GM12878 (cell line): ENCODE measurements around the gene GALNT6. TPM values are rescaled to one million over a fixed set of nuclear protein-coding genes. Genes with fewer than 3 reads are reported as not detected.

Experiments used
- E2F4 ChIP-seq: IDR thresholded peaks from 2 replicates; pipeline ENCODE4 v1.6.1; 2012; ENCODE audit warnings: low read depth, low read length, improper control_type of control experiment
- EGR1 ChIP-seq, 2 experiments: IDR thresholded peaks; 1 replicate in 1 of 2; 2 replicates in 1 of 2; pipeline ENCODE4 v1.6.1; 2011 to 2012; ENCODE audit warnings: low read depth in 2 of 2, low read length in 2 of 2, borderline replicate concordance in 1 of 2, mild to moderate bottlenecking in 1 of 2, moderate library complexity in 1 of 2
- EP300 ChIP-seq, 2 experiments: fragments of 150-350 bp in 1 of 2; IDR thresholded peaks; 2 replicates each; pipeline ENCODE4 v1.6.1; 2011 to 2012; ENCODE audit warnings: low read depth in 2 of 2, low read length in 2 of 2, borderline replicate concordance in 1 of 2, improper control_type of control experiment in 1 of 2, inconsistent platforms in 1 of 2; ENCODE audit not compliant: control insufficient read depth in 1 of 2
- GABPA ChIP-seq: IDR thresholded peaks from 2 replicates; pipeline ENCODE4 v1.6.1; 2014; ENCODE audit warnings: antibody characterized with exemption, low read depth, mild to moderate bottlenecking, inconsistent platforms
- KLF5 ChIP-seq: fragments of 450-650 bp; IDR thresholded peaks from 2 replicates; pipeline ENCODE4 v1.6.1; 2014; ENCODE audit warnings: mild to moderate bottlenecking; ENCODE audit not compliant: partially characterized antibody
- REST ChIP-seq: IDR thresholded peaks from 2 replicates; pipeline ENCODE4 v1.6.1; 2012; ENCODE audit warnings: mild to moderate bottlenecking, low read depth, low read length
- WRNIP1 ChIP-seq: IDR thresholded peaks from 2 replicates; pipeline ENCODE4 v1.6.1; 2011; ENCODE audit warnings: low read depth, low read length, improper control_type of control experiment, borderline replicate concordance
- ZBED1 ChIP-seq: IDR thresholded peaks from 2 replicates; pipeline ENCODE4 v1.6.1; 2016; ENCODE audit warnings: borderline replicate concordance
- ZNF384 ChIP-seq: IDR thresholded peaks from 2 replicates; pipeline ENCODE4 v1.6.1; 2012; ENCODE audit warnings: low read depth, mild to moderate bottlenecking, low read length, improper control_type of control experiment, borderline replicate concordance
- polyA plus RNA-seq, 11 experiments: library from polyadenylated mRNA; depleted of rRNA in 4 of 11; unstranded in 6 of 11; stranded (reverse) in 5 of 11; fragments of >200 nt; fragmentation: Nextera tagmentation in 4 of 11; fragmentation: Illumina TruSeq in 1 of 11; extraction: Ambion mirVana in 4 of 11; extraction: Trizol in 1 of 11; gene quantifications; 1 replicate in 1 of 11; 2 replicates in 10 of 11; pipeline versions ENCODE4 v1.2.1 to v1.2.3, GENCODE V29; 2011 to 2016; ENCODE audit warnings: inconsistent platforms in 2 of 11, missing spikeins in 2 of 11, low read depth in 1 of 11
- total RNA-seq, 4 experiments: library from RNA; depleted of rRNA in 3 of 4; stranded (reverse); fragments of >200 nt in 3 of 4; fragmentation: Illumina TruSeq in 1 of 4; extraction: Trizol in 1 of 4; gene quantifications; 2 replicates each; pipeline versions ENCODE4 v1.2.1 to v1.2.3, GENCODE V29; 2013 to 2021
- TF ChIP-seq, protein P1 (sequence below), 3 experiments: IDR thresholded peaks in 2 of 3; conservative IDR thresholded peaks in 1 of 3; 2 replicates each; pipeline ENCODE4 v1.5.1; 2011; ENCODE audit warnings: low read depth in 3 of 3, low read length in 3 of 3, mild to moderate bottlenecking in 3 of 3, control low read depth in 2 of 3, moderate library complexity in 2 of 3, inconsistent platforms in 1 of 3, mixed read lengths in 1 of 3; ENCODE audit not compliant: control insufficient read depth in 2 of 3, insufficient read depth in 1 of 3; ENCODE audit errors: extremely low read depth in 1 of 3
- TF ChIP-seq, protein P2 (sequence below): fragments of 450-650 bp; IDR thresholded peaks from 2 replicates; pipeline ENCODE4 v1.6.1; 2017; ENCODE audit warnings: mild to moderate bottlenecking, moderate library complexity

The GALNT6 gene
- total and polyA plus RNA-seq, 10 of the 15 experiments (the other 5 are each of a cell fraction or from before 2014, with no cell fraction given), result 6.6 to 40.4 (median 23.7) TPM

DNA sequence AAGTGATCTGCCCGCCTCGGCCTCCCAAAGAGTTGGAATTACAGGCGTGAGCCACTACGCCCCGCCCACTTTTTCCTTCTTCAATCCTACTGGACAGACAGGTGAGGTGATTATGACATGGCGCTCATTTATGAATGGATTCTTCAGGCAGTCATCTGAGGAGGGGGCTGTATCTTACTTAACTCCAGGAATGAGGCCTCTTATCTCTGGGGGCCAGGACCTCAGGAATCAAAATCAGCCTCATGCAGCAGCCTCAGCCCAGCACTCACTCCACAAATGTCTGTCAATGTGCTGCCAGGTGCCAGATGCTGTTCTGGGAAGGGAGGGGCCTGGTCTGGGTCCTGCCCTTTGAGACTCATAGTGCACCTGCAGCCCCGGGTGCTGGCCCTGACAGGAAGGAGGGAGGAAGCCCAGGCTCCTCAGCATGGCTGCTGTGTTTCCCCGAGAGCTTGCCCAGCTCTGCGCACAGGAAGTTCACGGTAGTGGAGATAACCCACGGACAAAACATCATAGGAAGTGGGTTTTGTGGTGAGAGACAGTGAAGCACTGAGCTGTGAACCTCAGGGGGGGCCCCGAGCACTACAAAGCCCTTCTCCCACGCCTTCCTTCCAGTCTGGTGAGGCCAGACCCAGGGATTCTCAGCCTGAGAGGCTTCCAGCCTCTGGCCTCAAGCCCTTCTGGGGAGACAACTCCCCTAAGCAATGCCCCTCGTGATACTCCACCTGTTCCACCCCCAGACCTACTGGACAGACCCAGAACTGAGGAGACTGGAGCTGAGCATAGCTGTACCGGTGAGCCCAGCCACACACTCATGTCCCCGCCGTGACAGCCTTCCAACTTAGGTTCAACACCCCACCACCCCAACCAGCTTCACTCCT is 22.3 kb downstream of the GALNT6 start (continued):
- TF ChIP-seq, protein P1, sequence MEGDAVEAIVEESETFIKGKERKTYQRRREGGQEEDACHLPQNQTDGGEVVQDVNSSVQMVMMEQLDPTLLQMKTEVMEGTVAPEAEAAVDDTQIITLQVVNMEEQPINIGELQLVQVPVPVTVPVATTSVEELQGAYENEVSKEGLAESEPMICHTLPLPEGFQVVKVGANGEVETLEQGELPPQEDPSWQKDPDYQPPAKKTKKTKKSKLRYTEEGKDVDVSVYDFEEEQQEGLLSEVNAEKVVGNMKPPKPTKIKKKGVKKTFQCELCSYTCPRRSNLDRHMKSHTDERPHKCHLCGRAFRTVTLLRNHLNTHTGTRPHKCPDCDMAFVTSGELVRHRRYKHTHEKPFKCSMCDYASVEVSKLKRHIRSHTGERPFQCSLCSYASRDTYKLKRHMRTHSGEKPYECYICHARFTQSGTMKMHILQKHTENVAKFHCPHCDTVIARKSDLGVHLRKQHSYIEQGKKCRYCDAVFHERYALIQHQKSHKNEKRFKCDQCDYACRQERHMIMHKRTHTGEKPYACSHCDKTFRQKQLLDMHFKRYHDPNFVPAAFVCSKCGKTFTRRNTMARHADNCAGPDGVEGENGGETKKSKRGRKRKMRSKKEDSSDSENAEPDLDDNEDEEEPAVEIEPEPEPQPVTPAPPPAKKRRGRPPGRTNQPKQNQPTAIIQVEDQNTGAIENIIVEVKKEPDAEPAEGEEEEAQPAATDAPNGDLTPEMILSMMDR (IDR thresholded peaks at IDR 0.05 in 2 of 3, conservative IDR thresholded peaks at IDR 0.05 in 1 of 3; ENCODE audit: control insufficient read depth in 2 of 3, extremely low read depth in 1 of 3, insufficient read depth in 1 of 3, low read depth in 3 of 3, low read length in 3 of 3), result no peak
- TF ChIP-seq KLF5 (peak; percentile 62), EP300 (IDR thresholded peaks at IDR 0.05; ENCODE audit: borderline replicate concordance in 1 of 2, control insufficient read depth in 1 of 2, low read depth in 2 of 2, low read length in 2 of 2) (peak; percentile 82 to 91), ZBED1 (peak; percentile 98), GABPA (peak; percentile 85), EGR1 (IDR thresholded peaks at IDR 0.05; ENCODE audit: borderline replicate concordance in 1 of 2, low read depth in 2 of 2, low read length in 2 of 2) (peak in 1 of 2 experiments; percentile 93; a peak in 2 of 3 replicates), WRNIP1 (no peak), REST (0 out of 2 replicates have a peak, but pooled peaks have one; percentile 36), ZNF384 (no peak), E2F4 (no peak)
- TF ChIP-seq, protein P2, sequence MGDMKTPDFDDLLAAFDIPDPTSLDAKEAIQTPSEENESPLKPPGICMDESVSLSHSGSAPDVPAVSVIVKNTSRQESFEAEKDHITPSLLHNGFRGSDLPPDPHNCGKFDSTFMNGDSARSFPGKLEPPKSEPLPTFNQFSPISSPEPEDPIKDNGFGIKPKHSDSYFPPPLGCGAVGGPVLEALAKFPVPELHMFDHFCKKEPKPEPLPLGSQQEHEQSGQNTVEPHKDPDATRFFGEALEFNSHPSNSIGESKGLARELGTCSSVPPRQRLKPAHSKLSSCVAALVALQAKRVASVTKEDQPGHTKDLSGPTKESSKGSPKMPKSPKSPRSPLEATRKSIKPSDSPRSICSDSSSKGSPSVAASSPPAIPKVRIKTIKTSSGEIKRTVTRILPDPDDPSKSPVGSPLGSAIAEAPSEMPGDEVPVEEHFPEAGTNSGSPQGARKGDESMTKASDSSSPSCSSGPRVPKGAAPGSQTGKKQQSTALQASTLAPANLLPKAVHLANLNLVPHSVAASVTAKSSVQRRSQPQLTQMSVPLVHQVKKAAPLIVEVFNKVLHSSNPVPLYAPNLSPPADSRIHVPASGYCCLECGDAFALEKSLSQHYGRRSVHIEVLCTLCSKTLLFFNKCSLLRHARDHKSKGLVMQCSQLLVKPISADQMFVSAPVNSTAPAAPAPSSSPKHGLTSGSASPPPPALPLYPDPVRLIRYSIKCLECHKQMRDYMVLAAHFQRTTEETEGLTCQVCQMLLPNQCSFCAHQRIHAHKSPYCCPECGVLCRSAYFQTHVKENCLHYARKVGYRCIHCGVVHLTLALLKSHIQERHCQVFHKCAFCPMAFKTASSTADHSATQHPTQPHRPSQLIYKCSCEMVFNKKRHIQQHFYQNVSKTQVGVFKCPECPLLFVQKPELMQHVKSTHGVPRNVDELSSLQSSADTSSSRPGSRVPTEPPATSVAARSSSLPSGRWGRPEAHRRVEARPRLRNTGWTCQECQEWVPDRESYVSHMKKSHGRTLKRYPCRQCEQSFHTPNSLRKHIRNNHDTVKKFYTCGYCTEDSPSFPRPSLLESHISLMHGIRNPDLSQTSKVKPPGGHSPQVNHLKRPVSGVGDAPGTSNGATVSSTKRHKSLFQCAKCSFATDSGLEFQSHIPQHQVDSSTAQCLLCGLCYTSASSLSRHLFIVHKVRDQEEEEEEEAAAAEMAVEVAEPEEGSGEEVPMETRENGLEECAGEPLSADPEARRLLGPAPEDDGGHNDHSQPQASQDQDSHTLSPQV, result no peak
